Liver (tissue), 9 donors: ENCODE results near the gene LDB2. TPM values are rescaled to one million over a fixed set of nuclear protein-coding genes. Genes with fewer than 3 reads are reported as not detected.

Experiments used
- DNase-seq: peaks from one replicate; pipeline ENCODE4 v3.0.0-alpha.2; 2017; ENCODE audit warnings: low spot score
- H3K27ac ChIP-seq, 2 donors: one replicate each; pipeline ENCODE4 v1.7.0; 2013; ENCODE audit warnings: inconsistent platforms in 2 of 2, low read length in 2 of 2, control low read depth in 1 of 2, low read depth in 1 of 2, mild to moderate bottlenecking in 1 of 2
- H3K27me3 ChIP-seq, 4 donors: one replicate each; pipeline versions ENCODE4 v1.6.1 to v1.7.0; 2013; ENCODE audit warnings: low read length in 3 of 4, inconsistent platforms in 1 of 4, mild to moderate bottlenecking in 1 of 4, moderate library complexity in 1 of 4; ENCODE audit not compliant: control insufficient read depth in 4 of 4, insufficient read depth in 4 of 4
- H3K36me3 ChIP-seq, 4 donors: one replicate each; pipeline versions ENCODE4 v1.6.1 to v1.7.0; 2013; ENCODE audit warnings: low read length in 3 of 4, mild to moderate bottlenecking in 3 of 4, low read depth in 1 of 4, moderate library complexity in 1 of 4; ENCODE audit not compliant: control insufficient read depth in 4 of 4, insufficient read depth in 3 of 4
- H3K4me1 ChIP-seq, 4 donors: one replicate each; pipeline versions ENCODE4 v1.6.1 to v1.7.0; 2013; ENCODE audit warnings: low read length in 3 of 4, mild to moderate bottlenecking in 3 of 4, moderate library complexity in 1 of 4; ENCODE audit not compliant: control insufficient read depth in 4 of 4, insufficient read depth in 4 of 4
- H3K4me3 ChIP-seq, 3 donors: one replicate each; pipeline versions ENCODE4 v1.6.1 to v1.7.0; 2013; ENCODE audit warnings: low read length in 3 of 3, control low read depth in 1 of 3, low read depth in 1 of 3, mild to moderate bottlenecking in 1 of 3
- H3K9ac ChIP-seq, 2 donors: one replicate each; pipeline ENCODE4 v1.7.0; 2013; ENCODE audit warnings: low read length in 2 of 2, mild to moderate bottlenecking in 2 of 2, moderate library complexity in 2 of 2, control low read depth in 1 of 2, low read depth in 1 of 2
- H3K9me3 ChIP-seq, 4 donors: one replicate each; pipeline versions ENCODE4 v1.6.1 to v1.7.0; 2013; ENCODE audit warnings: low read length in 3 of 4; ENCODE audit not compliant: control insufficient read depth in 4 of 4
- ATF3 ChIP-seq: IDR thresholded peaks from 2 replicates; pipeline ENCODE4 v1.6.1; 2016; ENCODE audit warnings: antibody characterized with exemption
- CTCF ChIP-seq: fragments of 150-350 bp; IDR thresholded peaks from 2 replicates; pipeline ENCODE4 v1.5.1; 2017; ENCODE audit warnings: improper control_type of control experiment, low read depth, low read length; ENCODE audit not compliant: missing input control
- EGR1 ChIP-seq, 2 donors: IDR thresholded peaks; 2 replicates each; pipeline ENCODE4 v1.6.1; 2016 to 2018; ENCODE audit warnings: antibody characterized with exemption in 2 of 2, low read depth in 2 of 2
- FOXA1 ChIP-seq: IDR thresholded peaks from 2 replicates; pipeline ENCODE4 v1.6.1; 2016; ENCODE audit warnings: antibody characterized with exemption
- FOXA2 ChIP-seq: IDR thresholded peaks from 2 replicates; pipeline ENCODE4 v1.6.1; 2016; ENCODE audit warnings: antibody characterized with exemption
- GABPA ChIP-seq, 2 donors: IDR thresholded peaks in 1 of 2; conservative IDR thresholded peaks in 1 of 2; 2 replicates each; pipeline ENCODE4 v1.6.1; 2016; ENCODE audit warnings: antibody characterized with exemption in 2 of 2, mild to moderate bottlenecking in 1 of 2, moderate library complexity in 1 of 2
- HNF4A ChIP-seq, 2 donors: conservative IDR thresholded peaks; 2 replicates each; pipeline ENCODE4 v1.6.1; 2016; ENCODE audit warnings: antibody characterized with exemption in 2 of 2, mild to moderate bottlenecking in 2 of 2
- HNF4G ChIP-seq: IDR thresholded peaks from 2 replicates; pipeline ENCODE4 v1.6.1; 2016; ENCODE audit warnings: antibody characterized with exemption
- JUND ChIP-seq, 2 donors: IDR thresholded peaks; 2 replicates each; pipeline ENCODE4 v1.6.1; 2016; ENCODE audit warnings: antibody characterized with exemption in 2 of 2
- NR2F2 ChIP-seq: IDR thresholded peaks from 2 replicates; pipeline ENCODE4 v1.6.1; 2016; ENCODE audit warnings: antibody characterized with exemption
- RAD21 ChIP-seq, 2 donors: IDR thresholded peaks; 2 replicates each; pipeline ENCODE4 v1.6.1; 2016; ENCODE audit warnings: antibody characterized with exemption in 2 of 2, mild to moderate bottlenecking in 2 of 2
- RXRA ChIP-seq, 2 donors: IDR thresholded peaks; 2 replicates each; pipeline ENCODE4 v1.6.1; 2017 to 2018; ENCODE audit warnings: antibody characterized with exemption in 2 of 2, mild to moderate bottlenecking in 1 of 2
- SP1 ChIP-seq: IDR thresholded peaks from 2 replicates; pipeline ENCODE4 v1.6.1; 2018; ENCODE audit warnings: antibody characterized with exemption, mild to moderate bottlenecking
- TAF1 ChIP-seq: conservative IDR thresholded peaks from 2 replicates; pipeline ENCODE4 v1.6.1; 2016; ENCODE audit warnings: antibody characterized with exemption, mild to moderate bottlenecking
- YY1 ChIP-seq: IDR thresholded peaks from 2 replicates; pipeline ENCODE4 v1.6.1; 2016; ENCODE audit warnings: antibody characterized with exemption, mild to moderate bottlenecking
- WGBS: extraction: QIAGEN DNeasy Blood & Tissue Kit; methylation state at CpG from one replicate; pipeline ENCODE4 v1.1.7; 2013; 5-methylcytosine and 5-hydroxymethylcytosine counted together
- polyA plus RNA-seq, 2 donors: library from polyadenylated mRNA; stranded (reverse) in 1 of 2; unstranded in 1 of 2; fragments of 200-250 nt in 1 of 2; fragments of >200 nt in 1 of 2; fragmentation: Nextera tagmentation in 1 of 2; extraction: Ambion mirVana in 1 of 2; gene quantifications; one replicate each; pipeline versions ENCODE4 v1.2.1 to v1.2.3, GENCODE V29; 2013 to 2015
- total RNA-seq, 2 donors: library from RNA; depleted of rRNA; stranded (reverse); fragments of >200 nt; gene quantifications; one replicate each; pipeline ENCODE4 v1.2.3, GENCODE V29; 2014
- TF ChIP-seq, protein P1 (sequence below): IDR thresholded peaks from 2 replicates; pipeline ENCODE4 v1.6.1; 2016; ENCODE audit warnings: antibody characterized with exemption
- TF ChIP-seq, protein P2 (sequence below): IDR thresholded peaks from 2 replicates; pipeline ENCODE4 v1.6.1; 2016; ENCODE audit warnings: antibody characterized with exemption
- TF ChIP-seq, protein P3 (sequence below): IDR thresholded peaks from 2 replicates; pipeline ENCODE4 v1.6.1; 2016; ENCODE audit warnings: antibody characterized with exemption, mild to moderate bottlenecking
- donor health status: healthy.
- donor health status: healthy.
- donor health status: healthy.
- donor health status: healthy.
- donor health status: healthy.

Gene LDB2
- total and polyA plus RNA-seq, 4 donors: 7.4 to 31.9 (median 16.8) TPM

DNA sequence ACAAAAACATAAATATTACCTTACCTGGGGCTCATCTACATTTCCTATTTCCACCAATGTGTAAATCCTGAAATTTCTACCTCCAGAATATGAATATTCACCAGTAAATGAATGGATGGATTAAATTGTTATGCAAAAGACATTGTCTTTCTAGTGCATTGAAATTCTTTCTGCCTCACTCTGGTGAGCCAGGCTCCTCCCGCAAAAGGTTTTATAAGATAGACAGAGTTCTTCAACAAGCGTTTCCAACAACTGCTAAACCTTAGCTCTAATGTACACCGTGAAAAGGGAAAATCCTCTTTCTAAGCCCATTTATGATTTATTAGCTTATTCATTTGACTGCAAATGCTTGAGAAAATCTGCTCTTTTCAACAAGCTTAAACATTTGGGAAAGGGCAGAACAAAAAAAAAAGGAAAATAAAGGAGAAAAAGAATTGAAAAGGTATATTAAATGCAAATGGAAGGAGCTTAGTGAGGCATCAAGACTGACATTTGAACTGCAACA is 72.0 kb downstream of the LDB2 start:
- DNase-seq: no peak
- no peak overlapping the region for H3K27ac ChIP-seq
- no peaks in the 10 kb centered on the region for H3K27me3 ChIP-seq

More for the DNA sequence above, 72.0 kb downstream of the LDB2 start:
- H3K4me3 ChIP-seq: no peak overlapping the region
- H3K9me3 ChIP-seq: no peaks in the 10 kb centered on the region
- TF ChIP-seq GABPA (IDR thresholded peaks at IDR 0.05 in 1 of 2, conservative IDR thresholded peaks at IDR 0.05 in 1 of 2) (no peak), ATF3 (no peak), FOXA1 (no peak), CTCF (no peak), SP1 (no peak), JUND (IDR thresholded peaks at IDR 0.05) (no peak), HNF4G (no peak), NR2F2 (no peak), HNF4A (conservative IDR thresholded peaks at IDR 0.05) (no peak), RXRA (IDR thresholded peaks at IDR 0.05) (no peak), RAD21 (IDR thresholded peaks at IDR 0.05) (no peak), YY1 (no peak), FOXA2 (no peak), EGR1 (IDR thresholded peaks at IDR 0.05; ENCODE audit: low read depth in 2 of 2) (no peak), TAF1 (no peak)
- TF ChIP-seq, protein P1, sequence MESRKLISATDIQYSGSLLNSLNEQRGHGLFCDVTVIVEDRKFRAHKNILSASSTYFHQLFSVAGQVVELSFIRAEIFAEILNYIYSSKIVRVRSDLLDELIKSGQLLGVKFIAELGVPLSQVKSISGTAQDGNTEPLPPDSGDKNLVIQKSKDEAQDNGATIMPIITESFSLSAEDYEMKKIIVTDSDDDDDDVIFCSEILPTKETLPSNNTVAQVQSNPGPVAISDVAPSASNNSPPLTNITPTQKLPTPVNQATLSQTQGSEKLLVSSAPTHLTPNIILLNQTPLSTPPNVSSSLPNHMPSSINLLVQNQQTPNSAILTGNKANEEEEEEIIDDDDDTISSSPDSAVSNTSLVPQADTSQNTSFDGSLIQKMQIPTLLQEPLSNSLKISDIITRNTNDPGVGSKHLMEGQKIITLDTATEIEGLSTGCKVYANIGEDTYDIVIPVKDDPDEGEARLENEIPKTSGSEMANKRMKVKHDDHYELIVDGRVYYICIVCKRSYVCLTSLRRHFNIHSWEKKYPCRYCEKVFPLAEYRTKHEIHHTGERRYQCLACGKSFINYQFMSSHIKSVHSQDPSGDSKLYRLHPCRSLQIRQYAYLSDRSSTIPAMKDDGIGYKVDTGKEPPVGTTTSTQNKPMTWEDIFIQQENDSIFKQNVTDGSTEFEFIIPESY: no peak
- TF ChIP-seq, protein P2, sequence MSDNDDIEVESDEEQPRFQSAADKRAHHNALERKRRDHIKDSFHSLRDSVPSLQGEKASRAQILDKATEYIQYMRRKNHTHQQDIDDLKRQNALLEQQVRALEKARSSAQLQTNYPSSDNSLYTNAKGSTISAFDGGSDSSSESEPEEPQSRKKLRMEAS: no peak
- TF ChIP-seq, protein P3, sequence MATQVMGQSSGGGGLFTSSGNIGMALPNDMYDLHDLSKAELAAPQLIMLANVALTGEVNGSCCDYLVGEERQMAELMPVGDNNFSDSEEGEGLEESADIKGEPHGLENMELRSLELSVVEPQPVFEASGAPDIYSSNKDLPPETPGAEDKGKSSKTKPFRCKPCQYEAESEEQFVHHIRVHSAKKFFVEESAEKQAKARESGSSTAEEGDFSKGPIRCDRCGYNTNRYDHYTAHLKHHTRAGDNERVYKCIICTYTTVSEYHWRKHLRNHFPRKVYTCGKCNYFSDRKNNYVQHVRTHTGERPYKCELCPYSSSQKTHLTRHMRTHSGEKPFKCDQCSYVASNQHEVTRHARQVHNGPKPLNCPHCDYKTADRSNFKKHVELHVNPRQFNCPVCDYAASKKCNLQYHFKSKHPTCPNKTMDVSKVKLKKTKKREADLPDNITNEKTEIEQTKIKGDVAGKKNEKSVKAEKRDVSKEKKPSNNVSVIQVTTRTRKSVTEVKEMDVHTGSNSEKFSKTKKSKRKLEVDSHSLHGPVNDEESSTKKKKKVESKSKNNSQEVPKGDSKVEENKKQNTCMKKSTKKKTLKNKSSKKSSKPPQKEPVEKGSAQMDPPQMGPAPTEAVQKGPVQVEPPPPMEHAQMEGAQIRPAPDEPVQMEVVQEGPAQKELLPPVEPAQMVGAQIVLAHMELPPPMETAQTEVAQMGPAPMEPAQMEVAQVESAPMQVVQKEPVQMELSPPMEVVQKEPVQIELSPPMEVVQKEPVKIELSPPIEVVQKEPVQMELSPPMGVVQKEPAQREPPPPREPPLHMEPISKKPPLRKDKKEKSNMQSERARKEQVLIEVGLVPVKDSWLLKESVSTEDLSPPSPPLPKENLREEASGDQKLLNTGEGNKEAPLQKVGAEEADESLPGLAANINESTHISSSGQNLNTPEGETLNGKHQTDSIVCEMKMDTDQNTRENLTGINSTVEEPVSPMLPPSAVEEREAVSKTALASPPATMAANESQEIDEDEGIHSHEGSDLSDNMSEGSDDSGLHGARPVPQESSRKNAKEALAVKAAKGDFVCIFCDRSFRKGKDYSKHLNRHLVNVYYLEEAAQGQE: no peak
- no peak overlapping the region for H3K9ac ChIP-seq
- WGBS: 94% methylated on average over 3 of the region's 3 CpGs
- H3K4me1 ChIP-seq: peaks cover 7 to 29% (median 20%) of the 10 kb centered on the region in 4 donors
- no peaks in the 10 kb centered on the region for H3K36me3 ChIP-seq
